Thyroid gland (tissue), 4 donors: ENCODE results near the gene MRGPRF.

Source experiments
- CTCF ChIP-seq, 6 experiments: fragments of 200-600 bp in 3 of 6; fragments of 450-650 bp in 3 of 6; sonication (generic) in 3 of 6; IDR thresholded peaks; one replicate each; pipeline ENCODE4 v1.5.1; 2016 to 2019; ENCODE audit warnings: antibody characterized with exemption in 6 of 6, mild to moderate bottlenecking in 2 of 6, inconsistent platforms in 1 of 6, moderate library complexity in 1 of 6
- POLR2A ChIP-seq, 2 donors: fragments of 450-650 bp; IDR thresholded peaks; one replicate each; pipeline ENCODE4 v1.6.1; 2017; ENCODE audit warnings: antibody characterized with exemption in 2 of 2, mild to moderate bottlenecking in 2 of 2, moderate library complexity in 1 of 2

GRCh38 chr11:68962527-68963250 is 50.4 kb downstream of the MRGPRF start:
- no peak for TF ChIP-seq CTCF (IDR thresholded peaks at IDR 0.05)
- no peak for TF ChIP-seq POLR2A (IDR thresholded peaks at IDR 0.05)
